Measurements from ENCODE around the gene GPR27. TPM values are rescaled to one million over a fixed set of nuclear protein-coding genes. Genes with fewer than 3 reads are reported as not detected.

Gene GPR27
- total and polyA plus RNA-seq, 2 of the 8 experiments (the other 6 are each of a cell fraction or from before 2014, with no cell fraction given), result 11.3 to 12.5 TPM

DNA sequence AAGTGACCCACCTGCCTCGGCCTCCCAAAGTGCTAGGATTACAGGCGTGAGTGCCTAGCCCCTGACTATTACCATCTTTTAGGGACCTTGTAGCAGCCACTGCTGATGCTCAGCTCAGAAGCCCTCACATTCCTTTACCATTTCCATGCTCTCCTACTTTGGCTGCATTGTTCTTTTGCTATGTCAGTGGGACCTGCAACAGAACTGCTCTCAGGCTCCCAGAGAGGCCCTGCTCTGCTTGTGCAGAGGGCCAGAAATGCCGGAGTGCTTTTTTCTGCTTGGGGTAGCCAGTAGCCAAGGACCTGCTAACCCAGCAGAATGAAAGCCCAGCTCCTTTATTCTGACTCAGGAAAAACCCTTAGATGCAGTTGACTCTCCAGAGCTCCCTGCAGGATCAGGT, 49.6 kb downstream of the GPR27 start (continued):
- TF ChIP-seq YY1 (IDR thresholded peaks at IDR 0.05; ENCODE audit: low read depth, low read length), result no peak

All from H1 (cell line).